ENCODE data around the gene FECH.
A peak's percentile ranks its signal among the peaks of the same experiment; 100 is the strongest.
"Not testable (repeated sequence)": the region's sequence is repeated elsewhere in the genome, so short reads cannot be mapped to it uniquely, and the experiment has no call there.

The FECH gene, protein sequence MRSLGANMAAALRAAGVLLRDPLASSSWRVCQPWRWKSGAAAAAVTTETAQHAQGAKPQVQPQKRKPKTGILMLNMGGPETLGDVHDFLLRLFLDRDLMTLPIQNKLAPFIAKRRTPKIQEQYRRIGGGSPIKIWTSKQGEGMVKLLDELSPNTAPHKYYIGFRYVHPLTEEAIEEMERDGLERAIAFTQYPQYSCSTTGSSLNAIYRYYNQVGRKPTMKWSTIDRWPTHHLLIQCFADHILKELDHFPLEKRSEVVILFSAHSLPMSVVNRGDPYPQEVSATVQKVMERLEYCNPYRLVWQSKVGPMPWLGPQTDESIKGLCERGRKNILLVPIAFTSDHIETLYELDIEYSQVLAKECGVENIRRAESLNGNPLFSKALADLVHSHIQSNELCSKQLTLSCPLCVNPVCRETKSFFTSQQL

DNA sequence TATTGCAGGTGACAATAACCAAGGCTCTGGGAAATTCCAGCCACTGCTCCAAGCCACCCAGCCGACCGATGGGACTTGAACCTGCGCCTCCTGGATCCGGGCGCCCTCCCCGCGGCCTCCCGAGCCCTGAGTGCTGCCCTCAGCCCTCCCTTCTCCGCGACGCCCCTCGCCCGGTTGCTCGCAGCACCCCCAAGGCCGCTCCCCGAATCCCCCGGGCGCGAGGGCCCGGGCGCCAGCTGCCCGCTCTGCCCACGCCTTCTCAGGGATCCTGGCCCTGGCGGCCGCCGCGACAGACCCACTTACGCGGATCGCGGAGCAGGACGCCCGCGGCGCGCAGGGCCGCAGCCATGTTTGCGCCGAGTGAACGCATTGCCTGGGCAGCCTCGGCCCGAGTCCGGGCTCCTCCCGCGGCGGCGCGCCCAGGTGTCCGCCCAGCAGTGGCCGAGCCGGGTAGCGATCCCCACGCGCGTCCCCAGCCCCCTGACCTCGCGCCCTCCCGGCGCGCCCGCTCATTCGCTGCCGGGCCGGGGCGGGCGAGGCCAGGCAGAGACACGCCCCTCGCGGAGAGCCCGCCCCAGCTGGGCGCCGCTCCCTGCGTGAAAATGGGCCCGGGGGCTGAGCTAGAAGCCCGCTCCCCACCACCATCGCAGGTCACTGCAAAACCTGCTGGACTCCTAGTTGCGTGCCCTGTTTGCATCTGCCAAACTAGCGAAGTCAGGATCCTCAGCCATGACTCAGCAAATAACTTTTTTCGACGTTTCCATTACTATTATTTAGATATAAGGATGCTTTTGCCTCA lies at the start of gene FECH:
TSS of gene FECH (minus strand) at position 452 of the 799 bp plus-strand sequence. CDS start at position 370, 82 bp downstream.
- DNase-seq: peak; percentile 59

DNA sequence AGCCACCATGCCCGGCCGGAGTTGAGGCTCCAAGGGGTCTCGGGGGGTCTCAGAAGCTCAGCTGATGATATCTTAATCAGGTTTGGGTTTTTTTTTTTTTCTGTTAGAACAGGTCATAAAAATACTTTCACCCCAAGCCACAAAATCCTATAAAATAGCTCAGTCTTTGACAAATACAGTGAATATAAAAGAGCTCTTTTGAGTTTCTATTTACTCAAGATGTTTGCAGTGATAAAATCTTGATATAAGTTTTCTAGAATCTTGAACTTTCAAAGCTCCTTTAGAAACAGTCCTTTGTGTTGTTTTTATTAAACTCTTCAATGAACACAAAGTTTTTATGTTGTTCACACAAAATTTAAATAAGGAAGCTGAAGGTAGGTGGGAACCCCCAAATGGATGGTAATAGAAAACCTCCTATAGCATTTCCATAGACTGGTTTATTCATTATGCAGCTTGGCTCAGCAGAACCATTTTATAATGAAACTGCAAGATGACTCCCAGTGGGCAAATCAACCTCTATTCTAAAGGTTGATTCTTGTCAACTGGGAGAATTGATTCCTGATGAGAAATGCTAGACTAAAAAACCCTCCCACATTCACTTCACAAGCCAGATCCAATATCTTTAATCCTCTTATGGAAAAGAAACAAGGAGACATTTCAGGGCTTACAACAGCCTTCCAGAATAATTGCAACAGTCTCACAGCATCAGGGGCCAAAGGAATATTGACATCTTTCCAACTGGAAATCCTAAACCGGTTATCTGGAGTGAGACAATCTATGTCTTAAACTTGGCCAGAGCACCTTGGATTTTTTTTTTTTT lies 48.7 kb upstream of the FECH start:
- no peak for DNase-seq

DNA sequence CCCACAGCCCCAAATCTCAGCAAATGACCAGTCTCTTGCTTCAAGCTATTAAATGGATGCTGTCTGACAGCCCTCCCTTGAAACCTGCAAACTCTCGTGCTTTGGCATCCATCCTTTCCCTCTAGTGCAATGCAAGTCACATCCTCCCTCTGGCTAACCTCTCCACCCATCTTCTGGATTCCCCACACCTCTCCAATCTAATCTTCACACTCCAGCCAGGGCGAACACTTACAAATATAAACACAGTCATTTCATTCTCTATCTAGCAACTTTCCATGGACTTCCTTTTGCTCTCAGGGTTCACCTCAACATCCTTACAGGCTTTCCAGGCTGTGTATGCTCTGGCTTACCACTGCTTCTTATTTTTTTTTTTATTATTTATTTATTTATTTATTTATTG lies 45.2 kb upstream of the FECH start:
- no peak for DNase-seq

DNA sequence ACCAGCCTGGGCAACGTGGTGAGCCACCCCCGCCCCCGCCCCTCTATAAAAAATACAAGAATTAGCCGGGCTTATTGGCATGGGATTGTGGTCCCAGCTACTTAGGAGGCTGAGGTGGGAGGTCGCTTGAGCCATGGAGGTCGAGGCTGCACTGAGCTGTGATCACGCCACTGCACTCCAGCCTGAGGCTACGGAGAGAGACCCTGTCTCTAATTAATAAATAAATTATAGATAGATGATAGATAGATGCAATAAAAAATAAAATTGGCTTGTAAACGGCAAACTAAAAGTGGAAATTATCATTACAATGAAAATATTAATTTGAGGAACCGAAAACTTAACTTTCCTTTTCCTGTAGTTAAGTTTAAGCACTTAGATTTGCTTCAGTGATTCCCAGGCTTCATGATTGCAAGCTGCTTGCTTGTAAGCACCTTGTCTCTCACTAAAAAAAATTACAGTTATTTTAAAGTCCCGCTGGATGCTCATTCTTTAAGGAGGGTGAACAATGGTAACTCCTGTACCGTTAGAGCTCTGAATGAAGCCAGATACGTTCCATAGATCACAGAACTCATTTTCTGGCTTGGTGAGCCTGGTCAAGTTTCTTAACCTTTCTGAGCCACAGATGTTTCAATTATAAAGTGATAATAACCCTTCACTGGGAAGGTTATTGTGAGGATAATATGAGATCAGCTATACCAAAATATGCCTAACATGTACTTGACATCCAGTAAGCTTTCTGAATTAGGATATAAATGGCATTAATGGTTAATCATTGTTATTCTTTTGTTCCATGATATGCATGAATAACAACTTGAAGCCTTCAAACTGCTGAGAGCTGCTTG lies 44.5 kb upstream of the FECH start:
- no peak for DNase-seq

DNA sequence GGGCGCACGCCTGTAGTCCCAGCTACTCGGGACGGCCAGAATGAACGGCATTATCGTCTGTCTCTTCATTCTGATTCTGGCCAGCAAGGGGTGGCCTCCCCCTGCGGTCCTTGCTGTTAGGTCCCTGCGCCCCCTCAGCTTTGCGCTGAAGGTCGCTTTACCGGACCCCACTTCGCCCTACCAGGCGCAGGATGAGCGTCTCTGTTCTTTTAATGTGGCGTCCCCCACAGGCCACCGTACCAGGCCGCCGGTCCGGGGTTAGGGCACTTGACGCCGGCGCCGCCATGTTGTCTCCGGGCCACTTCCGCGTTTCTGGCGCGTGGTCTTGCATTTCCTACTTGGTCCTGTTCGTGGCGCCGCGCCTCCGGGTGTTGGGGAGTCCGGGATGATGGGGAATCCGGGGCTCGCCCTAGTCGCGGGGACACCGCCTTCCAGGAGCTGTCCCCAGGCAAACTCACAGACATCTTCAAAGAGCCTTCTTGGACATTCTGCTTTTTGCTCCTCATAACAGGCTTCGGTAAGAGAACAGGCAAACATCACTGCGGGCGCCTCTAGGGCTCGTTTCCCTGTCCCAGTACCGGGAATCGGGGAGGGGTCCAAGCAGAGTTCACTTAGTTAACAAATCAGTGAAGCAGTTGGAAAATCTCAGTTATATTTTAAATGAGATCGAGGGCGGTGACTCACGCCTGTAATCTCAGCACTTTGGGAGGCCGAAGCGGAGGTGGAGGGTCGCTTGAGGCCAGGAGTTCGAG lies 43.7 kb upstream of the FECH start:
- peak; percentile 95 for DNase-seq

DNA sequence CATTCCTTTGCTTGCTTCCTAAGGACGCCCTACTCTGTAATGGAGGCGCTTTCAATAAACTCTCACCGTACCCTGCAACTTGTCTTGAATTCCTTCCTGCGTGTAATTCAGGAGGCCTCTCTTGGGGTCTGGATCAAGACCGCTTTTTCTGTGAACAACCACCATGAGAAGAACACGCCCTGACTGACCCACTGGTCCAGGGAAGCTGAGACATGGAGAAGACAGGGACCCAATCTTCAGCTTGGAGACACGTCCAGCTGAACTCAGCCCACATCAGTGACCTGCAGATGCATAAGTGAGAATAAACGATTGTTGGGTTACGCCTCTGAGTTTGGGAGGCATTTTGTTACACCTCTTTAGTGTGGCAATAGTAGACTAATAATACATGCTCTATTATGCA lies 42.9 kb upstream of the FECH start:
- no peak for DNase-seq

DNA sequence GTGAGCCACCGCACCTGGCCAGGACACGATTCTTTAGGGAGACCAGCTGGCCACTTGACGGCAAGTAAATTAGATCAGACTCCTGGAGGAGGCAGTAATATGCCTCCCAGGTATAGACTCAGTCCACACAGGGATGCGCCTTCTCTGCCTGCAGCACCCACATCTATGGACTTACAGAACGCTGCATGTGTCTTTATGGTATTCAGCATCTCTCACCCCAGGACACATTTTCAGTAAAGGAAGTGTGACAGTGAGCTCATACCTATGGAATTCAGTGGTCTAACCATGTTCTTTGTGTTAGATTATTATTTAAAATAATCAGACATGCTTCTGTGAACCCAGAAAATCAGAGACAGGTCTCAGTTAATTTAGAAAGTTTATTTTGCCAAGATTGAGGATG lies 41.0 kb upstream of the FECH start:
- DNase-seq: no peak

DNA sequence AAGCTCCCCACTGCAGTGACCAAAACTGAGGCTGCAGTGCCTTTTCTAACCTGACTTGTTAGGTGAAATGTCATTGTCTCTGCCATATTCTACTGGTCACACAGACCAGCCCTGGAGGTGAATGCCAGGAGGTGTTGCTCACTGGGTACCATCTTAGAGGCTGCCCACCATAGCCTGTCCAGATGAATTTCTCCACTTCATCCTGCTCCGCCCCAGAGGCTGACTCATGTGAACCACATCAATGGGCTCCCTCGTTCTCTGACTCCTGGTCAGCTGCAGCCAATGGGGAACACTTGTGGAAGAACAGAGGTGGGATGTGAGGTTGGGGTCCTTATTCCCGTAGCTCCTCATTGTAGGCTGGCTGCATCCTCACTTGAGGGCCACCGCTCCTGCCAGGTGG lies 38.5 kb upstream of the FECH start:
- DNase-seq: no peak

DNA sequence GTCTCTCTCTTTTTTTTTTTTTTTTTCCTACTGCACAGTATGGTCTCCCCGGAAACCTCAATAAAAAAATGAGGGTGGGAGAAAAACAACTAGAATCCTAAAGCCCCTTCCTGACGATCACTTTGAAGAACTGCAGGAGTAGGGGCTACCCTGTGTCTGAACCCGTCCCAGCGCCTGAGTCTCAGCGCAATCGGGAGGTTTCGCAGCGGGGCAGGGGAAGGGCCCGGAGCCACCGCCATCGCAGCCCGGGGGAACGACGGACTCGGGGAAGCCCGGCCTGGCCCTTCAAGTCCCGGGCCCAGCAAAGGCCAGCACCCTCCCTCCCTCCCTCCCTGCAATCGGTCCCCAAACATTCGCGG lies 34.7 kb upstream of the FECH start:
- DNase-seq: no peak

DNA sequence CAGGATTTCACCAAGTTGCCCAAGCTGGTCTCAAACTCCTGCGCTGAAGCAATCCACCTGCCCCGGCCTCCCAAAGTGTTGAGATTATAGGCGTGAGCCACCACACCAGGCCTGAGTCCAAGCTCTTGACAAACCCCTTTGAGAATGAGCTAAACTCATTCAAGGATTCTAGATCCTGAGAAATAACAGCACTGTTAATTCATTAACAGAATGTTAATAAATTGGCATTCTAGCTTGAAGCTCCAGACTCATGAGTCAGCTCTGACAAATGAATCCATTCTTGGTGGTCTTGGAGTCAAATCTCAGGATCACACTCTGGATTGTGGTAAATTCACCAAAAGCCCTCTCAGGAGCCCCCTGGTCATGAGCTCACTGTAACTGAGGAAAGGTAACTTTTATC lies 33.4 kb upstream of the FECH start:
- DNase-seq: no peak

DNA sequence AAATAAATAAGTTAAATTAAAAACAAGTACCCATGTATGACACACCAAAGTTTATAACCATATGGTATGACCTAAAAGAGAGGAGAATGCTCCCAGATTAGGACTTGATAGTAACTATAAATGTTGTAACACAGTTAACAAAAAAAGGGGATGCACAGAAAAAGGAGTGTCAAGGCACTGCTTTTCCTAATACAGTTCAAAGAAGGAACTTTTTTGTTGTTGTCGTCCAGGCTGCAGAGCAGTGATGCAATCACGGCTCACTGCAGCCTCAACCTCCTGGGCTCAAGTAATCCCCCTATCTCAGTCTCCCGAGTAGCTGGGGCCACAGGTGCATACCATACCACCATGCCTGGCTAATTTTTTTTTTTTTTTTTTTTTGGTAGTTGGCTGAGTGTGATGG lies 32.4 kb upstream of the FECH start:
- DNase-seq: no peak

DNA sequence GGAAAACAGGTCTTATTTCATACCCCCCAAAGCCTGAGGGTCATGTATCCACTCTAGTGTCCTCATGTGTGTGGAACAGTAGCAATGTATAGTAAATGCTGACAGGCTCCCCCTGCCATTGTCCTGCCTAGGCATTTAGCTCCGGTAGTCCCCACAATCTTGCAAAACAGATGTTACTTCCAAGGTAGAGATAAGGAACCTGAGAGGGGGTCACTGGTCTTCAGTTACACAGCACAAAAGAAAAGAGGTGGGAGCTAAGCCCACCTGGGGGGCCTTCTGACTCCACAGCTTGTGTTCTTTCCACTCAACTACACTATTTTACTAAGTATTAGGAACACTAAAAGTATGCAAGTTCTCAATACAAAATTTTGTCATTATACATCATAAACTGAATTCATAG lies 17.4 kb upstream of the FECH start:
- DNase-seq: no peak

DNA sequence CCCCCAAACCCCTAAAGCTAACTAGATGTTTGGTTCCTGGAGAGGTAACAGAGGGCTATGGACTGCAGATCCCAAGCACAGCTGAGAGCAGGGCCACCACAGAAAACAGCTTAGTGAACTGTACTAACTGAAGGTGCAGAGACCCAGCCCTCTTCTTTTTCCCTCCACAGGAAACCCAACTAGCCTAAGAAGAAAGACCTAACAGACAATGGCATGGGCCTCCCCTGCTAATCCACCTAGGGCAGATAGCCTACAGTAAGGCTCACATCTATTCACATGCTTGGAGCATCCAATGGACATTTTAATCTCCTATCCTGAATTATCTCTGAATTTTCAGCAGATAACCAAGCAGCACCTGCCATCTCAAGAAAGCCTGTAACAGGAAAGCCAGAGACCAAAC lies 8.8 kb upstream of the FECH start:
- no peak for DNase-seq

DNA sequence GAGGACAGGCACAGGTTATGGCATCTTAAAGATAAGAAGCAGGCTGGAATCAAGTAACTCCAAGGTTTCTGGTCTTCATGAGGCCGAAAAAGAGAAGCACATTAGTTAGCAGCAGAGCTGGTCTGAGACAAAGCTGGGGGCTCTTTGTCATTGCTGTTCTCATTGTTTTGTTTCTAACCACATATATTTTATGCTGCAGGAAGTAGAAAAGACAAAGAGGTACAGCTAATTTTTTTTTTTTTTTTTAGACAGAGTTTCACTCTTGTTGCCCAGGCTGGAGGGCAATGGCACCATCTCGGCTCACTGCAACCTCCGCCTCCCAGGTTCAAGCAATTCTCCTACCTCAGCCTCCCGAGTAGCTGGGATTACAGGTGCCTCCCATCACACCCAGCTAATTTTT lies 6.2 kb upstream of the FECH start:
- not testable (repeated sequence) for DNase-seq

DNA sequence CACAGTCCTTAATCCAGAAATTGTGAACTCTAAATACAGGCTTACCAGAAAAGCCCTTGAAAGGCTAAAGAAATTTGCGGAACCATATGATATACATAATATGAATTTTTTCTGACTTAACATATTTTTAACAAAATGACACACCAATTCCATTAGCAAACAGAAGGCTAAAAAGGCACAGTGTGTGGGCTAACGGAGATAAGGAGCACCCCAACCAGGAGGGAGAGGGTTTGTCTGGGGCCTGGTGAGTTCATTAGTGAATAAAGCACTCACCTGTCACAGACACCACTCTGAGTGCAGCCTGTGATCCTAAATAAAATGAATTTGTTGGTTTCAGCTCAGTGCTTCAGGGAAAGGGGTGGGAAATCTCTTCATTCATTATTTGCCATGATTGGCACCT lies 2.7 kb upstream of the FECH start:
- DNase-seq: no peak

DNA sequence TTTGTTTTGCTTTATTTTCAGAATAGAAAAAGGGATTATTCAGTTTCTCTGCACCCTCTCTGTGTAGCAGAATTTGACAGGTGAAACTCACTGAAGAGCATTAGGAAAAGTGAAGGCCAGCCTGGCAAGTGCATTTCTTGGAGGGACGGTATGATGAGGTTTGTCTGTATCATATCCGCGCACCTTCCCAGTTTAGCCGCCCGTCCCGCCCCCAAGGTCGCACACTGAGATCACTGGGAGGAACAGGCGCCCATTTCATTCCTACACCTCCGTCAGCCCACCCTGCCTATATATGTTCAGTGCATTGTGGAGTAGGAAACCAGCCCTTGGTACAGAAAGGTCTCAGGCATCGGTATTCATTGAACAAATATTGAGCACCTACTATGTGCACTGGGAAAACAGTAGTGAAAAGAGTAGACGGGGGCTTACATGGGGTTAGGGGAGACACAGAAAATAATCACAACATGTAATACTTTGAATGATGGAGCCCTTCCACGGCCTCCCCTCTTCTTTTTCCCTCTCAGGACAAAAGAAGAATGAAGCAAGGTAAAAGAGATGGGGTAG lies 678 bp upstream of the FECH start:
- no peak for DNase-seq

DNA sequence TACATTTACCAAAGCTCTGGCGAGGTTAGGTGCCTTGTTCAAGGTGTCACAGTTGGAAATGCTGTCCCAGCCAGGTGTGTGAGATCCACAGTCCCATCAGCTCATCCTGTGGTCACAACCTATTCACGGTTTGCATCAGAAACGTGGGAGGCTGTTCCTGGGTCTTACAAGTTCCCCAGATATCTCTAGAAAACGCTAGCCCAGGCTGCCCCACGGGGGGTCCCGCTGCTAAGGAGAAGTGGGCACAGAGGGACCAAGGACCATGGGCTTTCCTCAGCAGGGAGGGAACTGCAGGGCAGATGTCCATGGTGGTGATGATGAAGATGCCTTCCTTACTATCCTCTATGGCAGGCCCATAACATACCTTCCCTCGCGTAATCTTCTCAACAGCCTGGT lies 649 bp downstream of the FECH start:
- no peak for DNase-seq

DNA sequence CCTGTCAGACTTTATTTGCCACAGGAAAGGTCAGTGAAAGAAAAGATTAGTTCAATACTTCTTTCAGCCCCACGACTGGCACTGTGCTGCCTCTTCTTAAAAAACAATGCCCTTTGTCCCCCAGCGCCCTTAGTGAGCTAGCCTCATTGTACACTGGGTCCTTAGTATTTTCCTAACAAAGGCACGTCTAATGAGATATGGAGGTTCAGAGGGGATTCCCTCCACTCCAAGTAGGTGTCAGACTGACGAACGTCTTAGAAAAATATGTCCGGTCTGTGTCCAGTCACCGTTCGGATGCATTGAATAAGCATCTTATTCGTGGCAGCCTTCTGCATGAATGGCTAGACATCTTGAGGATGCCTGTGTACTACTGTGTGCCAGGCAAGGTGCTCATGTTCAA lies 1.1 kb downstream of the FECH start:
- no peak for DNase-seq

DNA sequence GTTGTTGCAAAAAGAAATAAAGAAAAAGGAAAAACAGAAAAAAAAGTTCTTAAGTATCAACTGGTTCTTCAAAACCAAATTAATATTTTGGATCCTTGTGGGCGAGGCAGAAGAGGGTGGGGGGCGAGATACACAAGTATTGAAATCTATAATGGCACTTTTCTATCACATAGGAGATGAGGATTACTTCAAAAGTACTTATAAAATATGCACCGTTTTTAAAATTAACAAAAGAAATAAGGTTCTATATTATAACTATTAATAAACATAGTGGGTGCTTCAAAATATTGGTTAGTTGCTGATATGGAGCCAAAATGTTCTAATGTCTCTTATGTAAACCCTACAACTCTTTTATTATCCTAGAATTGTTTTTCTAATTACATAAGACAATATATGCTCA lies 2.1 kb downstream of the FECH start:
- no peak for DNase-seq

DNA sequence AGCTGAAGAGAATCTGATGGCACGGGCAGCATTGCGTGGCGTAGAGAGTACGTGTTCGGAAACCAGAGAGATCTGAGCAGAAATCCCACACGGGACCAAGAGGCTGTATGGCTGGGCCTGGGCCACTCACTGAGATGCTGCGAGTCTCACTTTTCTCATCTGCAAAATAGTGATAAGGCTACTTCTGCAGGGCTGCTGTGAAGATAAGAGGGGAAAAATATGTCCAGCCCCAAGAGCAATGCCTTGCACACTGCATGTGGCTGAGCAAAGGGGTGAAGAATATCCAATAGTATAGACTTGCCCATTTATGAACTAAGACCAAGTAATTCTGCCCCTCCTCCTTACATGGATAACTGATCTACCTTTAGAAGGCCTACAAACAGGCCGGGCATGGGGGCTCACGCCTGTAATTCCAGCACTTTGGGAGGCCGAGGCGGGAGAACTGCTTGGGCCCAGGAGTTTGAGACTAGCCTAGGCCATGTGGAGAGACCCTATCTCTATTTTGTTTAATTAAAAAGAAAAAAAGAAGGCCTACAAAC lies 3.1 kb downstream of the FECH start:
- DNase-seq: no peak

DNA sequence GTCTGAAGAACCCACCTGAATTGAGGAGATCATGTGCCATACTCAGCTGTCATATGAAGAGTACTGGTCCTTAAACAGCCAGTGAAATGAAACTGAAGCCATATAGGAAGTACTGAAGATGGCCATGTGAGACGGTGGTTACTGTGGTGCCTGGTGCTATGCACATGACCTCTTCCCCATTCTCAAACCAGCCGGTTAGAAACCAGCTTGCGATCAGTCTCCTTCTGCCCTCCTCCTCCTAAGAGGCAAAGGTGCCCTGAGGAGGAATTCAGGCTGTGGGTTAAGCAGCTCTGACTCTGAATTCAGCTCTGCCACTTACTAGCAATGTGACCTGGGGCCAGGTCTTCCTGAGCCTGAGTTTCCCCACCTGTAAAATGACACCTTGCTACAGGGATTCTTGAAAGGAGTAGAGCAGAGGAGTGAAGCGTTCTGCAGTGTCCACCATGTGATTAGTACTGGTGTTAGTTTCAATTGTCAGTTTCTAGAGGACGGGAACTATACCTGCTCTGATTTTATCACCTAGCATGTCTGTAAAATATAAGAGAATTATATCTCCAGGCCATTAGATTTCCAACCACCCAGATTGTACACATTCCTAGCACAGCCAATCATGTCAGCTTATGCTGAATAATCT lies 5.1 kb downstream of the FECH start:
- DNase-seq: no peak

Measured in NCI-H1105 (cell line).